AG09309 (cell line): Measurements from ENCODE around the gene CYP11A1.
"Not testable (repeated sequence)": the region's sequence is repeated elsewhere in the genome, so short reads cannot be mapped to it uniquely, and the experiment has no call there.

Experiments used
- DNase-seq: peaks from one replicate; pipeline ENCODE4 v3.0.0-alpha.2; 2010; ENCODE audit warnings: low read depth
- H3K4me3 ChIP-seq: 2 replicates; pipeline ENCODE4 v1.5.1; 2011; ENCODE audit warnings: mild to moderate bottlenecking, low read depth, low read length, moderate library complexity; ENCODE audit not compliant: control insufficient read depth
- CTCF ChIP-seq: IDR thresholded peaks from 2 replicates; pipeline ENCODE4 v1.5.1; 2011; ENCODE audit warnings: mild to moderate bottlenecking, low read depth, low read length, inconsistent platforms; ENCODE audit not compliant: insufficient read depth, control insufficient read depth; ENCODE audit errors: missing control alignments

Gene CYP11A1

GRCh38 chr15:74365598-74366445 lies 1.6 kb downstream of the CYP11A1 start:
- no peak for DNase-seq
- peak overlapping the region; percentile 34 for H3K4me3 ChIP-seq
- no peak for TF ChIP-seq CTCF

- peak overlapping the region; percentile 34 for H3K4me3 ChIP-seq
- no peak for DNase-seq
- TF ChIP-seq CTCF = no peak
These were observed 2.4 kb downstream of the CYP11A1 start for GRCh38 chr15:74364936-74365597.

- no peak overlapping the region for H3K4me3 ChIP-seq
- no peak for TF ChIP-seq CTCF
- no peak for DNase-seq
These were observed 5.0 kb downstream of the CYP11A1 start for GRCh38 chr15:74362482-74362881.

GRCh38 chr15:74360855-74361254 lies 6.6 kb downstream of the CYP11A1 start:
- DNase-seq, H3K4me3 ChIP-seq: not testable (repeated sequence)

- not testable (repeated sequence) for H3K4me3 ChIP-seq, DNase-seq
These were observed 8.1 kb downstream of the CYP11A1 start for GRCh38 chr15:74359376-74359775.

GRCh38 chr15:74357514-74357913 lies 9.9 kb downstream of the CYP11A1 start:
- not testable (repeated sequence) for DNase-seq

GRCh38 chr15:74356050-74356449 lies 11.4 kb downstream of the CYP11A1 start:
- not testable (repeated sequence) for DNase-seq, H3K4me3 ChIP-seq

More at GRCh38 chr15:74357514-74357913, 9.9 kb downstream of the CYP11A1 start:
- H3K4me3 ChIP-seq = not testable (repeated sequence)

GRCh38 chr15:74353992-74354391 lies 13.5 kb downstream of the CYP11A1 start:
- DNase-seq, H3K4me3 ChIP-seq: not testable (repeated sequence)

GRCh38 chr15:74352393-74352910 lies 15.0 kb downstream of the CYP11A1 start:
- no peak for TF ChIP-seq CTCF
- DNase-seq = no peak
- H3K4me3 ChIP-seq = no peak overlapping the region
